B cell (primary cell): Measurements from ENCODE around the gene SH3D19. TPM values are rescaled to one million over a fixed set of nuclear protein-coding genes. Genes with fewer than 3 reads are reported as not detected.

Source experiments
- ATAC-seq: fragments of 200-7000 bp; cut with Tn5 transposase; one replicate; pipeline ENCODE4 v1.10.0; 2021; ENCODE audit warnings: low read depth, mild to moderate bottlenecking, moderate number of reproducible peaks, moderate library complexity
- CTCF ChIA-PET: fragments of 350-600 bp; sonication (Branson Sonifier 250); formaldehyde crosslinking; loops from one replicate; lab custom pipeline; 2021; ENCODE audit warnings: antibody characterized with exemption, inconsistent platforms; lab: Charles Lee
- POLR2A ChIA-PET: fragments of 350-600 bp; sonication (Branson Sonifier 250); formaldehyde crosslinking; loops from one replicate; lab custom pipeline; 2021; ENCODE audit warnings: antibody characterized with exemption; lab: Charles Lee
- DNase-seq: peaks from one replicate; pipeline ENCODE4 v3.0.0; 2013
- H2AFZ ChIP-seq: 2 replicates; pipeline ENCODE4 v1.6.1; 2012; ENCODE audit warnings: mild to moderate bottlenecking, low read depth, low read length; ENCODE audit not compliant: insufficient read depth, poor library complexity, severe bottlenecking
- H3K27ac ChIP-seq, 2 donors: 1 replicate in 1 of 2; 2 replicates in 1 of 2; pipeline ENCODE4 v1.5.1; 2012 to 2013; ENCODE audit warnings: low read length in 2 of 2, mild to moderate bottlenecking in 2 of 2, moderate library complexity in 1 of 2
- H3K27me3 ChIP-seq, 4 experiments: fragments of 200-600 bp in 1 of 4; sonication (generic) in 1 of 4; replicated peaks in 1 of 4; 1 replicate in 2 of 4; 2 replicates in 2 of 4; pipeline versions ENCODE4 v1.6.1 to v1.7.0; 2013 to 2016; ENCODE audit warnings: low read length in 3 of 4, mild to moderate bottlenecking in 2 of 4, mixed read lengths in 1 of 4, moderate library complexity in 1 of 4; ENCODE audit not compliant: insufficient read depth in 4 of 4, control insufficient read depth in 3 of 4; ENCODE audit errors: control extremely low read depth in 1 of 4
- H3K36me3 ChIP-seq, 2 experiments: replicated peaks in 1 of 2; 1 replicate in 1 of 2; 2 replicates in 1 of 2; pipeline versions ENCODE4 v1.6.1 to v1.7.1; 2013; ENCODE audit warnings: low read length in 1 of 2; ENCODE audit not compliant: insufficient read depth in 2 of 2, control insufficient read depth in 1 of 2; ENCODE audit errors: control extremely low read depth in 1 of 2, extremely low read depth in 1 of 2
- H3K4me1 ChIP-seq, 2 donors: fragments of 200-600 bp in 1 of 2; sonication (generic) in 1 of 2; 1 replicate in 1 of 2; 2 replicates in 1 of 2; pipeline versions ENCODE4 v1.5.1 to v1.6.1; 2013 to 2017; ENCODE audit warnings: low read length in 2 of 2; ENCODE audit not compliant: control insufficient read depth in 2 of 2, insufficient read depth in 2 of 2
- H3K4me2 ChIP-seq: replicated peaks from 2 replicates; pipeline ENCODE3; 2012; ENCODE audit warnings: mild to moderate bottlenecking, low read depth, low read length; ENCODE audit not compliant: poor library complexity, severe bottlenecking
- H3K4me3 ChIP-seq, 5 experiments: fragments of 200-600 bp in 1 of 5; sonication (generic) in 1 of 5; 1 replicate in 3 of 5; 2 replicates in 2 of 5; pipeline versions ENCODE4 v1.5.1 to v1.7.0; 2011 to 2016; ENCODE audit warnings: low read length in 4 of 5, mild to moderate bottlenecking in 4 of 5, low read depth in 2 of 5, control low read depth in 1 of 5, moderate library complexity in 1 of 5; ENCODE audit not compliant: insufficient read depth in 1 of 5; ENCODE audit errors: control extremely low read depth in 1 of 5, extremely low read depth in 1 of 5
- H3K79me2 ChIP-seq: fragments of 200-600 bp; sonication (generic); one replicate; pipeline ENCODE4 v1.6.0; 2016; ENCODE audit warnings: low read length; ENCODE audit not compliant: control insufficient read depth, insufficient read depth
- H3K9ac ChIP-seq: fragments of 200-600 bp; sonication (generic); 2 replicates; pipeline ENCODE4 v1.6.1; 2017; ENCODE audit warnings: mild to moderate bottlenecking, low read length, moderate library complexity
- H3K9me3 ChIP-seq, 3 donors: one replicate each; pipeline versions ENCODE4 v1.6.1 to v1.7.1; 2013; ENCODE audit warnings: low read length in 2 of 3; ENCODE audit not compliant: control insufficient read depth in 2 of 3, insufficient read depth in 1 of 3; ENCODE audit errors: control extremely low read depth in 1 of 3
- H4K20me1 ChIP-seq: 2 replicates; pipeline ENCODE4 v1.6.0; 2012; ENCODE audit warnings: mild to moderate bottlenecking, low read length; ENCODE audit not compliant: insufficient read depth, control insufficient read depth, poor library complexity, severe bottlenecking
- H3K27ac Mint-ChIP-seq: one replicate; pipeline ENCODE4 v1.8.0; 2021; ENCODE audit warnings: mixed read lengths
- H3K27me3 Mint-ChIP-seq: one replicate; pipeline ENCODE4 v1.8.0; 2021; ENCODE audit warnings: mixed read lengths
- H3K4me1 Mint-ChIP-seq: one replicate; pipeline ENCODE4 v1.8.0; 2021; ENCODE audit warnings: mixed read lengths
- H3K4me3 Mint-ChIP-seq: one replicate; pipeline ENCODE4 v1.8.0; 2021; ENCODE audit warnings: mixed read lengths
- H3K9me3 Mint-ChIP-seq: one replicate; pipeline ENCODE4 v1.8.0; 2022; ENCODE audit warnings: mixed read lengths; ENCODE audit not compliant: insufficient read depth
- CTCF ChIP-seq: fragments of 200-600 bp; IDR thresholded peaks from one replicate; pipeline ENCODE4 v1.8.0; 2022; ENCODE audit warnings: antibody characterized with exemption, mild to moderate bottlenecking
- EZH2 ChIP-seq: IDR thresholded peaks from 2 replicates; pipeline ENCODE4 v1.6.1; 2012; ENCODE audit warnings: borderline replicate concordance, low read depth, mild to moderate bottlenecking, moderate library complexity, low read length; ENCODE audit not compliant: insufficient read depth, poor library complexity, severe bottlenecking
- WGBS: methylation state at CpG from one replicate; pipeline ENCODE4 v1.1.5; 2013; ENCODE audit warnings: missing lambda C conversion rate; ENCODE audit not compliant: insufficient coverage; 5-methylcytosine and 5-hydroxymethylcytosine counted together
- intact Hi-C: fragments of 100-400 bp; cut with micrococcal nuclease; formaldehyde crosslinking; loops from one replicate; pipeline ENCODE4 v1.10.0; 2022
- polyA plus RNA-seq: library from polyadenylated mRNA; depleted of rRNA; stranded (reverse); fragments of >200 nt; gene quantifications from 2 replicates; pipeline ENCODE4 v1.2.3, GENCODE V29; 2012
- total RNA-seq, 2 donors: library from RNA; stranded (reverse); fragments of 120-200 nt in 1 of 2; gene quantifications; 1 replicate in 1 of 2; 2 replicates in 1 of 2; pipeline versions ENCODE4 v1.2.3 to v1.2.4, GENCODE V29; 2013 to 2022

SH3D19 gene
- total and polyA plus RNA-seq, 2 donors (not counting 1 experiment from before 2014, with no cell fraction given): 0.01 TPM; not detected in 1

GRCh38 chr4:151314010-151314355, 11.4 kb downstream of the SH3D19 start:
- H3K4me3 Mint-ChIP-seq: no peak overlapping the region
- intact Hi-C loops: no loop called here
- no peaks in the 10 kb centered on the region for H3K4me1 ChIP-seq
- H3K27ac ChIP-seq: no peak overlapping the region
- peaks cover 13% of the 10 kb centered on the region for H3K27me3 Mint-ChIP-seq
- 100% methylated on average over 1 of the region's 1 CpG for WGBS
- H3K36me3 ChIP-seq: no peaks in the 10 kb centered on the region
- H3K4me2 ChIP-seq: no peak overlapping the region
- no peaks in the 10 kb centered on the region for H3K4me1 Mint-ChIP-seq
- H3K9ac ChIP-seq: no peak overlapping the region
- TF ChIP-seq CTCF (no peak), EZH2 (no peak)
- H3K79me2 ChIP-seq: no peaks in the 10 kb centered on the region
- no peaks in the 10 kb centered on the region for H3K27me3 ChIP-seq
- no peaks in the 10 kb centered on the region for H3K9me3 Mint-ChIP-seq
- ChIA-PET CTCF (no interaction called here), POLR2A (no interaction called here)
- DNase-seq (no peak), ATAC-seq (no peak)
- no peaks in the 10 kb centered on the region for H4K20me1 ChIP-seq
- H3K27ac Mint-ChIP-seq: no peak overlapping the region
- H2AFZ ChIP-seq: no peak overlapping the region
- no peaks in the 10 kb centered on the region for H3K9me3 ChIP-seq
- H3K4me3 ChIP-seq: no peak overlapping the region

- DNase-seq (no peak), ATAC-seq (no peak)
- H3K4me1 ChIP-seq: no peaks in the 10 kb centered on the region
- H2AFZ ChIP-seq: no peak overlapping the region
- H3K9ac ChIP-seq: no peak overlapping the region
- CTCF ChIA-PET: interaction anchor here (0.6 kb wide), 1 partner anchor 1206 kb away, joined by 3 read pairs; no protein-coding TSS in a partner anchor
- TF ChIP-seq CTCF: no peak
- TF ChIP-seq EZH2: no peak
- POLR2A ChIA-PET: no interaction called here
- no peak overlapping the region for H3K4me3 ChIP-seq
- H3K4me2 ChIP-seq: no peak overlapping the region
- no peak overlapping the region for H3K4me3 Mint-ChIP-seq
- H3K9me3 Mint-ChIP-seq: no peaks in the 10 kb centered on the region
- no peaks in the 10 kb centered on the region for H4K20me1 ChIP-seq
- H3K9me3 ChIP-seq: no peaks in the 10 kb centered on the region
- no peaks in the 10 kb centered on the region for H3K4me1 Mint-ChIP-seq
- intact Hi-C loops: no loop called here
- H3K27ac ChIP-seq: no peak overlapping the region
- no peaks in the 10 kb centered on the region for H3K36me3 ChIP-seq
- H3K27me3 ChIP-seq: no peaks in the 10 kb centered on the region
- 96% methylated on average over 4 of the region's 6 CpGs for WGBS
- H3K27ac Mint-ChIP-seq: no peak overlapping the region
- no peaks in the 10 kb centered on the region for H3K79me2 ChIP-seq
- H3K27me3 Mint-ChIP-seq: peaks cover 13% of the 10 kb centered on the region
These were observed 11.9 kb downstream of the SH3D19 start for GRCh38 chr4:151313306-151314009.
